T-helper 2 cell treated with Interferon-gamma antibody and Interleukin-4, amounts not matched to agents 100 ng/mL and 5 ng/mL, for 36 hours (primary cell): ENCODE data around the gene ADA. TPM values are rescaled to one million over a fixed set of nuclear protein-coding genes. Genes with fewer than 3 reads are reported as not detected.
"Not testable (repeated sequence)": the region's sequence is repeated elsewhere in the genome, so short reads cannot be mapped to it uniquely, and the experiment has no call there.

Source experiments
- intact Hi-C: fragments of 100-400 bp; cut with micrococcal nuclease; formaldehyde crosslinking; loops from one replicate; pipeline ENCODE4 v1.15.1; 2023
- total RNA-seq: library from RNA; stranded (reverse); gene quantifications from 2 replicates; pipeline ENCODE4 v1.2.3, GENCODE V29; 2022

Gene ADA
- total RNA-seq, 1 donor from 2014 or later, result 85.7 TPM

GRCh38 chr20:44606725-44607441, 44.6 kb downstream of the ADA start:
- intact Hi-C loops, result no loop called here

GRCh38 chr20:44603327-44603726, 48.2 kb downstream of the ADA start:
- intact Hi-C loops, result no loop called here

- intact Hi-C loops, result no loop called here
These were observed 49.7 kb downstream of the ADA start for GRCh38 chr20:44601801-44602204.

- intact Hi-C loops, result no loop called here
These were observed 50.2 kb downstream of the ADA start for GRCh38 chr20:44601236-44601671.

- intact Hi-C loops, result no loop called here
These were observed 50.7 kb downstream of the ADA start for GRCh38 chr20:44600758-44601201.

- intact Hi-C loops, result no loop called here
These were observed 51.2 kb downstream of the ADA start for GRCh38 chr20:44600301-44600700.

GRCh38 chr20:44599715-44600114, 51.8 kb downstream of the ADA start:
- intact Hi-C loops, result no loop called here

- intact Hi-C loops, result no loop called here
These were observed 52.8 kb downstream of the ADA start for GRCh38 chr20:44598423-44599305.

GRCh38 chr20:44597930-44598329, 53.6 kb downstream of the ADA start:
- intact Hi-C loops, result no loop called here

- intact Hi-C loops, result no loop called here
These were observed 54.0 kb downstream of the ADA start for GRCh38 chr20:44597516-44597915.

- intact Hi-C loops, result no loop called here
These were observed 54.6 kb downstream of the ADA start for GRCh38 chr20:44596876-44597275.

- intact Hi-C loops, result no loop called here
These were observed 55.5 kb downstream of the ADA start for GRCh38 chr20:44596010-44596409.

- intact Hi-C loops, result no loop called here
These were observed 56.8 kb downstream of the ADA start for GRCh38 chr20:44594730-44595129.

GRCh38 chr20:44593751-44594150, 57.7 kb downstream of the ADA start:
- intact Hi-C loops, result no loop called here

- intact Hi-C loops, result no loop called here
These were observed 59.1 kb downstream of the ADA start for GRCh38 chr20:44592366-44592765.

GRCh38 chr20:44590980-44591778, 60.3 kb downstream of the ADA start:
- intact Hi-C loops, result no loop called here

GRCh38 chr20:44589537-44589936, 62.0 kb downstream of the ADA start:
- intact Hi-C loops, result no loop called here

GRCh38 chr20:44588321-44588720, 63.2 kb downstream of the ADA start:
- intact Hi-C loops, result not testable (repeated sequence)

GRCh38 chr20:44587035-44587980, 64.2 kb downstream of the ADA start:
- intact Hi-C loops, result no loop called here

GRCh38 chr20:44586289-44586911, 65.1 kb downstream of the ADA start:
- intact Hi-C loops, result no loop called here
